GM12872 (cell line): ENCODE results near the gene SPSB4.

Experiments used
- CTCF ChIP-seq: IDR thresholded peaks from 3 replicates; pipeline ENCODE4 v1.5.1; 2011; ENCODE audit warnings: low read depth, mild to moderate bottlenecking, low read length, moderate library complexity; ENCODE audit not compliant: insufficient read depth

SPSB4 gene

GRCh38 chr3:141103067-141103466 is 51.9 kb downstream of the SPSB4 start:
- no peak for TF ChIP-seq CTCF

GRCh38 chr3:141103503-141103902 is 52.4 kb downstream of the SPSB4 start:
- TF ChIP-seq CTCF = no peak

DNA sequence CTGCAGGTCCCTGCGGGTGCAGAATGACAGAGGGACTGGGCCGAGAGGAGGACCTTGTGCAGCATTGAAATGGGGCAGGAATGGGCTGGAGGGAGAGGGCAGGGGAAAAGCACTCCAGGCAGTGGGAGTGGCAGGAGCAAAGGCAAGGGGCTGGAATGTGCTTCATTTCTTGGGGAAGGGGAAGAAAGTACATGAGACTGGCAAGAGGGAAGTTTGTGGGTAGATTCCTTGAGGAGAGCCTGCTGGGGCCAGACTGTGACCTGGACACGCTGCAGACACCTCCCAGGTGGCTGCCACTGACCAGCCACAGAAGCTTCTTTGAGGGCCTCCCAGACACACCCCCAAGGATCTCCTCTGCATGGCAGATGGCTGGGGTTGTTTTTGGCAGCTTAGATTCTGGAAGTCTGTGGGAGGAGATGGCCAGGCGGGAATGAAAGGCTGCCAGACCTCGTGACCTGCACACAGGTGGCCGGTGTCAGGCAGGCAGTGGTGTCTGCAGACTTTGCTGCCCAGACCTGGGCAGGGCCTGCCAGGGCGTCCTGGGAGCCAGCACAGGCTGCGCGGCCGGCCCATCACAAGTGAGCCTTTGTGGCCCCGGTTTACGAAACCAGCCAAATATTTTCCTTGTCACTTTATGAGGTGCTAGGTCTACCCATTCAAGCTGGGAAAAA is 53.1 kb downstream of the SPSB4 start:
- TF ChIP-seq CTCF = no peak

DNA sequence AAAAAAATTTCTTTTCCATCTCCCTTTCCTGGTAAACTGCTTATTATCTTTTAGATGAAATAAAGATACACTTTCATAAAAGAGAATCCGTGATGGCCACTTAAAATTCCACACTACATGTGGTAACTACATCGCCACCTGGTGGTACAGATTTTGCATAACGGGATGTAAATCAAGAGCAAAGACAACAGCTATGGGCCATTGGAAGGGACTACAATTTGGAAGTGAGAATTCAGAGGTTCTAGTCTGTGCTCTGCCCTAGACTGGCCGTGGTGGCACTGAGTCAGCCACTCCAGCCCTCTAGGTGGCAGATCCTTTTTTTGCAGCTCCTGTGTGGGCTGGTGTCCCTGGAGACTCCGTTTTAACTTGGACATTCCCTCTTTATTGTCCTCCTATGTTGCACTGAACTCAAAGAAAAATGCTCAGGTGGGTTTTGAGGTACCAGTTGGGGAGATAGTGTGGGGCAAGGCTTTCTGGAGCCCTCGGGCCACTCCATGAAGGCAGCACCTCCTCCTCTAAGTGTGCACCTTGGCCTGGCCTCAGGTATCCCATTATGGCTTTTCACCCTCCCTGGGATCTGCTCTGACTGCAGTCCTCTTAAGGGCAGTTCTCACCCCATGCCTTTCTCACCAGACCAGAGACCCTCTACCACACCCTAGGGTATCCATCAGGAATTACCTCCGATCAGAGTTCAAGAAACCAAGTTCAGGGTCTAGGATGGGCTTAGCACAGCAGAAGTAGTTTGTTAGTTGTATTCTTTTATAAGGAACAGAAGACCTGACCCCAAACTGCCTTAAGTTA is 54.9 kb downstream of the SPSB4 start:
- TF ChIP-seq CTCF = peak; percentile 69

DNA sequence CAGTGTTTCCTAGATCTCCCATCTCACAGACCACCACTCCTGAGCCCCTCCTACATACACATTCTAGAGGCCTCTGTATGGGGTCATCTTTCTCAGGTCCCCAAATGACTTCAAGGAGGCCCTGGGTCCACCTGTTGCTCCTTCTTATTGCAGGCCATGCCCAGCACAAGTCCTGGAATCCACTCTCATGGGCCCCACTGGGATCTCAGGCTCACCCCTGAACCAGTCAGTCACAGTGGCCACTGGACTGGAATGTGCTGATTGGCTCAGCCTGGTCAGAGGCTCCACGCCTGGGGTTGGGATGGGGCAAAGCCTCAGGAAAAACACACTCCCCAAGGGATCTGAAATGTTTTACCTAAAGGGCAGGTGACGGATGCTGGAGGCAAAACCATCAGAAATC is 55.7 kb downstream of the SPSB4 start:
- no peak for TF ChIP-seq CTCF

GRCh38 chr3:141108039-141108438 is 56.9 kb downstream of the SPSB4 start:
- no peak for TF ChIP-seq CTCF

GRCh38 chr3:141109751-141110150 is 58.6 kb downstream of the SPSB4 start:
- TF ChIP-seq CTCF = no peak
